Left hindlimb (tissue), 1 donor: ENCODE results near the gene SUSD6.

ENCODE experiments used
- DNase-seq: peaks from one replicate; pipeline ENCODE4 v3.0.0-alpha.2; 2018

SUSD6 gene

DNA sequence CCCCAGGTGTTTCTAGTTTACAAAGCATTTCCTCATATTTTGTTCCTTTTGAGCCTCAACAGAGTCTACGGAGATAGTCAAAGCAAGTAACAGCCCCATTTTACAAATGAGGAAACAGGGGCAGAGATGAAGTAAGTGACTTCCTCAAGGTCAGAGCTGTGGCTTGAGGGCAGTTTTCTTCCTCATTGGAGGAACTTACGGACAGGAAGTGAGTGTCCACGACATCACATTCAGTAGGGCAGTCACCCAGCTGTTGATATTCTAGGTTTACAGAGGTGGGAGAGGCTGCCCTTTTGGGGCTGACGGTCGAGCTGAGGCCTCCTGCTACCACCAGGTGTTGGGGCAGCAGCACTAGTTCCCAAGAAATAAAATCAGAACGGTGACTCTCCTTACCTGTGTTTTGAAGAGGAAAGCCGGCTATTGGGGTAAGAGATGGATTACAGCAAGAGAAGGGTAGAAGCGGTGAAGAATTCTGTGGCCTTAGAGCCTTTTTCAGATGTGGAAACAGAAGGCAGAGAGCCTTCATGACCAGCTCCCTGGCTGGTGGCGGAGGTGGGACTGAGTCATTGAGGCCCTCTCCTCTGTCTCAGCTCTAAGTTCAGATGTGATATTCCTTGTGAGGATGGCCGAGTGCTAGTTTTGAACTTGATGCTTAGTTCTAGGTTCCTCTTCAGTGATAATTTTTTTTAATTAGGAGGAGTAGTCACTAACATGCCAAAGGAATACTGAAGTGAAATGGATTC is 41.7 kb downstream of the SUSD6 start:
- no peak for DNase-seq

DNA sequence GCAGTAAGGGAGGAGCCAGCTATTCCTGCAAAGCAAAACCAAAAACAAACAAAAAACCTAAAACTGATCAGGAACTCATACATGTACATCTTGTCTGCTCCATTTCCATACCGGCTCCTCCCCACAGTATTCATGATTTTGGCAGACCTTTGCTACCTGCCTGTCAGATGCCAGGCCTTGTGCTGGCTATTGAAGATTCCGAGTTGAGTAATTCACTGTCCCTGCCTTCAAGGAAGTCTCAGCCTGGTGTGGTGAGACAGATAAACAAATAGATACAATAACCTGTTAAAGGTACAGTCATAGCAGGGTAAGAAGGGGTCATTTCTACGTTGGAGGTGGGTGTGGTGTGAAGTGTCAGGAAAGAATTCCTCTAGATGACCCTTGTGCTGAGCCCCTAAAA is 42.7 kb downstream of the SUSD6 start:
- no peak for DNase-seq

DNA sequence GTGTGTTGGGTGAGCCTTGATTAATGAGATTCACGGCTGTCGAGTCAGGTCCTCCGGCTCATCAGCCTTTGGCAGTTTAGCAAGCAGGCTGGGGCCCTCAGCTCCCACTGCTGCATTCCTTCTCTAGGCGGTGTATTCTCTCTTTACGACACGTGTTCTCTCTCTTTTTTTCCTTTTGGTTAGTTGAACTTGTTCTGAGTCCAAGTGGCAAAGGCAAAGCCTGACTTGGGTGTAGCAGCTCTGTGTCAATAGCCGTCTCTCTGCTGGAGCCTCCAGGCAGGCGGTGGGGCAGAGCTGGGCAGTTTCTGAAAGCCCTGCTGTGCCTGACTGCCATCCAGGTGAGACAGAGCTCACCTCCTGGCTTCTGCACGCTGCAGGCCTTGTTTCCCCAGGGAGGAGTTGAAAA is 46.6 kb downstream of the SUSD6 start:
- DNase-seq: peak; percentile 63

DNA sequence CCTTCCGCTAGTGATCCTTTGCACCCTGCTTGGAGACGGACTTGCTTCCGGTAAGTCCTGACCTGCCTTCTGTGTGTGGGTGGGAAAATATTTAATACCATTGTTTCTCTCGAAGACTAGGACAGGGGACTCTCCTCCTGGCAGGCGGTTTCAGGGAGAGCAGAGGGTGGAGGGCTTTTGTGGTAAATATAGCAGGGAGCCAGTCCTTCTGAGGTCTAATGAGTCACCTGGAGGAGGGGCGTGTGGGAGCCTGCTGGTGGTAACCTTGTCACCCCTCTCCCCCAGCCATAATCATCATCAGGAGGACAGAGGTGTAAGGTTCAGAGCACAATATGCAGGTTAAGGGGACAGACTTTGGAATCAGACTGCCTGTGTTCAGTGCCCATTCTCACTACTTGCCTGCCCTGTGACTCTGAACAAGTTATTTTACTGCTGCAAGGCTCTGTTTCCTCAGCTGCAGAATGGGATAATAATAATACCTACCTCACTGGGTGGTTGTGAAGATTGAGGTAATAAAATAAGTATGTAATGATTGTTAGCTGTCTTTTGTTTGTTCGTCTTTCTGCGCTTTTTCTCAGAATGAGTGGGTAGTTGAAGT is 47.4 kb downstream of the SUSD6 start:
- no peak for DNase-seq

DNA sequence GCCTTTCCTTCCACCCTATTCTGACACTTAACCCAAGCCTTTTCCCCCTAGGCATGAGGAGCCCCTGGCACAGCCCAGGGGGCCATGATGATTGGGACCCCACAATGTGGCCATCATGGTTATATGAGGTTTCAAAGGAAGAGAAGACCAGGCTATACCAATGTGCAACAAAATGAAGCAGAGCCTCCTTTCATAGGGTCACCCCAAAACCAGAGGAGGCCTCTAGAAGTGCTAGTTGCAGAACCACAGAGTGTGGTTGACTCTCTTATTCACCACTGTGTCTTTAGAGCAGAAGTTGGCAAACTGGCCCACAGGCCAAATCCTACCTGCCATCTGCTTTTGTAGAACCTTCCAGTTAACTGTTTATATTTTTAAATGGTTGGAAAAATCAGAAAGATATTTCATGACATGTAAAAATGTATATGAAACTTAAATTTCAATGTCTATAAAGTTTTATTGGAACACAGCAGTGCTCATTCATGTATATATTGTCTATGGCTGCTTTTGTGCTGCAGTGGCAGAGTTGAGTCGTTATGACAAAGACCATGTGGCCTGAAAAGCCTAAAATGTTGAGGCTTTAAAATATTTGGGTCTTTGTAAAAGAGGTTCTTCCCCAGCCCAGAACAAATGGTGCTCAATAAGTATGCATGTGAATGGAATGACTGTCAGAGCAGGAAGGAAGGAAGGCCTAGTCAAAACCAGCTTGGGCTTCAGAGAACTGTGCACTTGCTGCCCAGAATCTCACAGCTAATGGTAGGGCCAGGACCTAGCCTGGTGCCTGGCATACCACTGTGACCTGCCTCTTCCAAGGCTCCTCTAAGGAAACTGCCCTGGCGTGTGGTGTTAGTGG is 49.2 kb downstream of the SUSD6 start:
- DNase-seq: no peak

DNA sequence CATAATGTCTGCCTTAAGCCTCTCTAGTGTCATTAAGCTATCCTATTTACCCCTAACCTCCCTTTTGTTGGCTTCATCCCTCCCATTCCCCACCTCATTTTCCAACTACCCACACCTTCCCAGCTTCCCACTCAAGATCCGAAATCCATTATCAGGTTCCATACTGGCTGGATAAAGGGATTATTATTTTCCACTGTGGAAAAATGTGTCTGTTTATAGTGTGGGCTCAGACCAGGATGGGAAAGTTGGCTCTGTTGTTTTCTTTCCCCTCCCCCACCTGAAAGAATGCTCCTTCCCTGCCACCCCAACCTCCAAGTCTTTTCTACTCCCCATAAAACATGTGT is 49.8 kb downstream of the SUSD6 start:
- DNase-seq: no peak

DNA sequence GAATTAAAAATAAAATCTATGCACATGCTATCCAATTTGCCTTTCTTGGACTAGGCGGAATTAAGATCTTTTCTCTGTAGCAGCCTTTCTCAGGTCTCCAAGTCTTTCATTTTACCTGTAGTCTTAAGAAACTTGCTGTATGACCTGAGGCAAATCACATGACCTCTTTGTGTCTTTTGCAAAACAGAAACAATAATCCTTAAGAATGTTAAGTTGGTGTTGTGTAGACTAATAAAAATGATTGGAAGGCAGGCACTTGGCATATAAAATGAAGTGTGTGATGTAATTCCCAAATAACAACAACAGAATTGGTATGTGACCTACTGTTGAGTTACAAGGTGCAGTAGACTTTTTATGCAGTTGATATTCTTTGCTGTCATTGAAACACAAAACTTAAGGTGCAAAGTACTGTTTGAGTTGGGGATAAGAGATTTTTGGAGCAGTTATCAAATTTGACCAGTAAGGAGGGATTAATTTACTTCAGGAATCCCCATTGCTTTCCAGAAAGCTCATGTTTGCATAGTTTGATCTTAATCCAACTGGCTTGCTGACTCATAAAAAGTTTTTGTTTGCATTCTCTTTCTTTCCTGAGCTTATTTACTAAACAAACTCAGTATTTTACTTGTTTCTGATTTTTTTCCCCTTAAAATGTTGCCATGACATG is 51.4 kb downstream of the SUSD6 start:
- no peak for DNase-seq

DNA sequence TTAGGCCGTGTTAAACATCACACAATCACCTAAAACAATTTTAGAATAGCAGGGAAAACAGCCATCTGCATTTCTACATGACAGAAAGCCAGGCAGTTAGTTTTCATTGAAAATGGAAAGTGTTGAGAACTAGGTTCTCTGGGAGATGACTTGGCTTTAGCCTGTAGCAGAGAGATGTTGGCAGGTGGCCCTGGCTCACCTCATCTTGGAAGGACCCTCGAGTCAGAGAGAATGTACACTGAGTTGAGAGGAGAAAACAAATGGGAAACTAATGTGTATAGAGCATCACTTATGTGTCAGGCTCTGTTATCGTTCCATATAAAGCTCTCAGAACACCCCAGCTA is 51.9 kb downstream of the SUSD6 start:
- DNase-seq: peak; percentile 89

DNA sequence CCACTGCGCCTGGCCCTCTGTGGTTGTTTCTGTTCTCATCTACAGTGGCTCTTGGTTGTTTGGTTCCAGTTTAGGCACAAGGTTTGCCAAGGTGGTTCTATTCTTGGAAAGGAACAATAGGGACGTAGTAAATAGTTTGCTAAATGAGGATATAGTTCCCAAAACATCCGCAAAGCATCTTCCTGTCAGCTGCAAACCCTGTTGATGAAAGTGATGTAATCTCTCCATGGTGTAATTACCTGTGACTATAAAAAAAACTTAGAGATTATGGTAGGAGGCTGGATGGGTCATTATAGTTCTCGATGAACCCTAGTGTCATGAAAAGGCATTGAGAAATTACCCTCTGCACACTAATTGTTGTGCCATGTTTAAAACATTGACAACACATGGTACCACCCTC is 52.9 kb downstream of the SUSD6 start:
- DNase-seq: no peak

DNA sequence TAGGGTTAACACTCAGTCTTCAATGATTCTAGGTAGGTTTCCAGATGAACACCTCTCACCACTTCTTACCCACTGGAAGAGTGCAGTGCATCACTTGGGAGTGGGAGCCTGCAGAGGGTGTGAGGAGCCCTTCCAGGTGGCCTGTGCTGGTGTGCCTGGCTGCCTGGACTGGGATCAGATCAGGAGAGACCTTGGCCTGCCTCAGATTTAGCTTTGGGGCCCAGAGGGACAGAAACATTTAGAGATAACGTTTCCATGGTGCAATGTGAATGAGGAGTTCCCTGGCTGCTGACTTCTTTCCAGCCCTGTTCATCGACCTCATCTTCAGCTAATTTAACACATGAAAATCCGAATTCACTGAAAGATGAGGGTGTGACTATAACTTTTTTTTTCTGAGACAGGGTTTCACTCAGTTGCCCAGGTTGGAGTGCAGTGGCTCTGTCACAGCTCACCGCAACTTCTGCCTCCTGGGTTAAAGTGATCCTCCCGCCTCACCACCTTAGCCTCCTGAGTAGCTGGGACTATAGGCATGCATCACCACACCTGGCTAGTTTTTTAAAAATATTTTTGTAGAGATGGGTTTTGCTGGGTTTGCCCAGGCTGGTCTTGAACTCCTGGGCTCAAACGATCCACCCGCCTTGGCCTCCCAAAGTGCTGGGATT is 53.6 kb downstream of the SUSD6 start:
- no peak for DNase-seq

DNA sequence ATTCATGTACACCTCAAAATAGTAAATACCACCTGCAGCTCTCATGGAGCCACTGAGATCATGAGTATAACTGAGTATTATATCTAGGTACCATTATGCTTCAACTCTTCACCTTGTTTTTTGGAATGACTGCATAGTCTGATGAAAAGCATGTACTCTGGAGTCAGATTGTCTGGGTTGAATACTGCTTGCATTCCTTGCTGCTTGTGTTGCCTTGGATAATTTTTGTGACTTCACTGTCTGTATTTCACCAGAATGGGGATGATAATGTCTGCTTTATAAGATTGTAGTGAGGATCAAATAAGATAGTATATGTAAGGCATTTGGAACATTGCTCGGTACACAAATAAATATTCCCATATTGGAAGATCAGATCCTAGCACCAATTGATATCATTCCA is 54.2 kb downstream of the SUSD6 start:
- no peak for DNase-seq

DNA sequence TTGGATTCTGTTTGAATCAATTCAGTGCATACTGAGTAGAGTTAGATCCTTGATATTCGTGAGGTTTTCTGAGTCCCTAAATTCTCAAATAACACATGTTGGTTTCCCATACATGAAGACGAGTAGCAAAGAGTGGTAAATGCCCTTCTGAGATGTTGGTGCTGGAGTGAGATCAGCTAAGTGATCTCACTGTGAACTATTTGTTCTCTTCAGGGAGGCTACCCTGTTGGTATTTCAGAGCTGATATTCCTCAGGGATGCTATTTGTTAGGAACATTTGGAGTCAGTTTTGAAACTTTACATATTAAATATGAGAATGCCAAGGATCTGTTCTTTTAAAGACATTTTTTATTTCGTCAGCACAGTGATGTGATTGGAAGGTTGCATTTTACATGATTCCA is 54.7 kb downstream of the SUSD6 start:
- DNase-seq: no peak

DNA sequence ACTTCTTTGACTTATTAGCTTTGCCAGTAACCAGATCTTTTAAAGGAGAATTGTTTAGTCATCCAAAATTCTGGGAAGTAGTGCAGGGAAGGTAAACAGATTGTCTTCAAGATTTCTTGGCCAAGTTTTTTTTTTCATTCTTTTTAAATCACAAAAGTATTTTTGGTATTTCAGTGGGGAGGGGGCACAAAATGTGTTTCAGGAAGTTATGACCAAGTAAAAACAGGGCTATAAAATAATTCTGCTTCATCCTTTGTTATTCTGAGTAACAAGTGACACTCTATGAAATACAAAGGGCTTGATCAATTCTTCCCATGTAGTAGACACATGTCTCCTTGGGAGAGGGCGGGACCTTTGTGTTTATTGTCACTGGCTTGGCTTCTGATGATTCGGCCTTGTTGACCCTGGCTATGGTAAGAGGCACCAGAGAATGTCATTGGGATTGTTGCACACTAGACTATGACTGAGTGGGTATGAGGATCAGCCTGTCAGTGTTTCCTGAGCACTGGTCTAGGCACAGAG is 55.4 kb downstream of the SUSD6 start:
- DNase-seq: no peak

DNA sequence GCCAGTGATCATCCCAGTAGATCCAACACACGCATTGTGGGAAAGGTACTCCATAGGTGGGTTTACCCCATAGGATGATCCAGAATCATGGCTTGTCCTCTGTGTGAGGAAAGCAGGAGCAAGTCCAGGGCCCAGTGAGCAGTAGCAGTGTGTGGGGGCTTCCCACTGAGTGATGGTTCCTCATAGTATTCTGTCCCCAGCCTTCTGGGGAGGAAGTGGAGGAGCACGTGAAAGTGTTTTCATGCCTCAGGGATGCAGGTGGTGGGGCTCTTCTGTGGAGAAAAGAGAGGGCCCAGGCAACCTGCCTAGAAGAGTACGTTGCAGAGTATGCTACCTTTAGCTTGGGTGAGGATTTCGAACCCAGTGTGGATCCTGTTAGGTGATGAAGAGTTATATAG is 56.5 kb downstream of the SUSD6 start:
- DNase-seq: no peak

DNA sequence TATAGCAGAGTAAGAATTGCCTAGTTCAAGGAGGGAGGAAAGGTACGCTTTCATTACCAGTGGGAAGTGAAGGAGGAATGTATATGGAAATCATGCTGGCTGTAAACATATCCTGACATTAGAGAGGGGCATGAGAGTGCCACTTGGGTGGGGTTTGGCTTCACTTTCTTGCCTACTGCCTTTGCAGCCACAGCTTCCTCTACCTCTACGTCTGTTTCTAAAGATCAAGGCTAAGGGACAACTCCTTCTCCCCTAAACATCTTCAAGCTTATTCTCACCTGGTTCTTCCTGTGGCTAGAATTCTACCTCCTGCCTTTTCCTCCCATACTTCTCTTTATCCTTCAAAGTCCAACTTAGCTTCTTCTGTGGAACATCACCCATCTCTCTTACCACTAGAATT is 58.0 kb downstream of the SUSD6 start:
- DNase-seq: no peak

DNA sequence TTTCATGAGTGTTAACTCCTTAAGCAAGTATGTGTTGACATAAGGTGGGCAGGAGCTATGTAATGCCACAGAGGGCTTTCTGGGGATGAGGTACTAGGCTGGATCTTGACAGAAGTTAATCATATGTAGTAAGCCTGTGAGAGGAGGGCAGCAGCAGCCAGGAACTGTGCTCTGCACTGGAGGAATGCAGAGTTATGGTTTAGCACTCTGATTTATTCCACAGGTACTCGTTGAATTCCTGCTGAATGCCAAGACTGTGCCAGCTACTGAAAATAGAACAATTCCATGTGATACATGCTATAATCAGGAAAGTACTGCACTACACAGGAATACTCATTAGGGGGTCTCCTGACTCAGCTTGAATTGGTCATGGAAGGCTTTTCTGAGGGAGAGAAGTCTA is 58.7 kb downstream of the SUSD6 start:
- DNase-seq: no peak

DNA sequence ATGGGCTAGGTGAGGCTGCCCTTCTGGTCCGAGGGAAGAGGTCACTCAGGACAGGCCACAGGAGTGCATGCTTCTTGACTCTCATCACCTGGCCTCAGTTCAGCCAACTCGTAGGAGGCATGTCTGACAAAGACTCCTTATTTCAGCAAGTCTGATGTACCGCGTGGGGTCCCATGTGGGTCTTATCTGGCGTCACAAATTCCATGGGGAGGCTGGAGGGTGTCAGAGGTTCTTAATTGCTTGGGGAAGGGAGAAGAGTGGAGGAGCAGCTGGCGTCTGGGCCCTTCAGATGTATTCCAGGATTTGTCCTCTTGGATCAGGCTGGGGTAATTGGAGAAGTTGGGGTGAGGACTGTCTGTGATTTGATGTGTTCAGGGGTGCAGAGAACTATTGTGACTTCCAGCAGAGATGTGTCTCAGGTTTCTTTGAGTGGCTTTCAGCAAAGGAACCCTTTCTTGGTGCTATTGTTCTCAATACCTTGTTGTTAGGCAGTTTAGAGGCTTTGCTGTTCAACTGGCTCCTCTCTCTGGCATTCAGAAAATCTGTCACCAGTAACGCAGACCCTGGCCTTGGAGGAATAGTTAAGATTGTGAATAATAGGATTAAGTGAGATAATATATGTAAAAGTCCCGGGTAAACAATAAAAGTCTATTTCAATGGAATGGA is 60.1 kb downstream of the SUSD6 start:
- DNase-seq: no peak

DNA sequence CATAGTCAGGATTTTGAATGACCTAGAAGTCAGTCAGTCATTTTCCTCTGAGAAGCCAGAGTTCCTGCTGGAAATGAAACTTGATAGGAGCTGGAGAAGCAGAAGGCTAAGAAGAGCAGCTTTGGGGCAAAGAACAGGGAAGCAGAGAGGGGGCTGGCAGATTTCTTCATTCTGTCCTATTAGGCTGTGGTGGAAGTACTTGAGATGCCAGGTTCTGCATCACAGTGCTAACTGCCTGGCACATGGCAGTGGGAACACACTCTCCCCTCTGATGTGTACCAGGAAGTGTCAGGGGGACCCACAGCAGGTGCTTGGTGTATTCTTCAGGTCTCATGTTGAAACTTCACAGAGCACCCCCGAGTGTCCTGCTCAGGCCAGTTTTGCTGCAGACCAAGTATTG is 61.0 kb downstream of the SUSD6 start:
- DNase-seq: no peak

DNA sequence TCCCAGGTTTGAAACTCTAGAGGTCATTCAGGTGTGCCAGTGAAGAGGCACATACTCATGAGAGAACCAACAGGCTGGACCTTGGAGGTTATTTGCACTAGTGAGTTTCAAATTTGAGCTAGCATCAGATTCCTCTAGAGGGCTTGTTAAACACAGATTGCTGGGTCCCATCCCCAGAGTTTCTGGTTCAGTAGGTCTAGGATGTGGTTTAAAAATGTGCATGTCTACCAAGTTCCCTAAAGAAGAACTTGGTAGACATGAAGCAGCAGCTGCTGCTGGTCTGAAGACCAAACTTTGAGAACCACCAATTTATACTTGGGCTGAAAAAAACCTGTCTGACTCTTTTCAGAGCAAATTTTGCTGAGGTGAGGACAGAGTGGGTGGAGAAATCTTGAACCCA is 61.7 kb downstream of the SUSD6 start:
- DNase-seq: no peak

DNA sequence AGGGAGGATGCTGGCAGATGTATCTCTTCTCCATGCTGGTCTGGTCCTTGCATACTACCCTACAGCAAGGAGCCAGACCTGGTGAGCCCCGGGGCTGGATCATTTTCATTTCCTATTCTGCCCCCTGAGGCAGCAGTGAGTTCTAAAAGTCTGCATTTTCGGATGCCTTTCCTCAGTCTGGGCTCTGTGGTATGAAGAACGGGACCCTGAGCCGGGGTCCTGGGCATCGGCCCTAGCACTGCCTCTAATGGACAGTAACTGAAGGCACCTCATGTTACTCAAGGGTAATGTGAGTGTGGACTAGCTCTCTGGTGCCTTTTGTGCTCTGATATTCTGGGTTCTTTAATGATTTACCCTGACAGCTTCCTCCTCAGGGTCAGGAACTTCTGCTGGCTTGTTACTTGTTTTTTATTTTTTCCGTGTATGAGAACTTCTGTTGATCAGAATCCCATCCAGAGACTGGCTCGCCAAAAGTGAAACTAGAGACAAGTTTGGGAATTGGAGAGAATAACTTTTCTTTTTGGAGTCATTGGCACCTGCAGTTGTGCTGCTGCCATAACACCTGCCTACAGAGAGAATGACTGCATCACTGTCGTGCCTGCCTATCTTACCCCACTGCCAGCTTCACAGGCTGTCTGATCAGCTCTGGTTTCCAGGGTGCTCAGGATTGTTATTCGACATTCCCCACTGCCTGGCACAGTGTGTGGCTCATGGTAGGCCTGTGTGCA is 62.3 kb downstream of the SUSD6 start:
- no peak for DNase-seq

DNA sequence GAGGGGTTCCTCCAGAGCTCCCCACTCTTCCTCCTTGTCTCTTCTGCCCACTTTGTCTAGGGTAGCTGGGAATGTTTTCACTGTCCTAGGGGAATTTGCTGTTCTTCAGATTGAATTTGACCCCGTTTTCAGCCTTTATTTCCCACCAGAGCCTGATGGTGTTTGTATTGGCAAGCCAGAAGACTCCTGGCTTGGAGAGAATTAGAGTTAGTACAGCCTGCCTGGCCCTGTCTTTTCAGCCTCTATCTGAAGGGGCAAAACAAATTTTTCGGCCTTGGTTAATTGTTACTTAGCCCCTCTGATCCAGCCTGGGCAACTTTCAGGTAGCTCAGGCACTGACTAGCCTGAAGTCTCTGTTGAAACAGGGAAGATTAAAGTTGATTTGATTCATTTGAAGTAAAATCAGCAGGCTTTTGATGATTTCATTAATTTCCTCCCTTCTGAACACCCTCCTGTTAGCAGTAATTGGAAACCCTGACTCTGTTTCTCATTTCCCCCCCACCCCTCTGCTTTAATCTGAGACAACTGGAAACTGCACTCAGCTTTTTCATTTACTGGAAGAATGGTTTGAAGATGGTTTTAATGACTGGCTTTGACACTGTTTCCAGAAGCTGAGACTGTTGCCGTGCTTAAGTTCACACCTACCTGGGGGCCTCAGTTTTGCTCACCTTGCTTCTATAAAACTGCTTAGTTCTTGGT is 63.3 kb downstream of the SUSD6 start:
- no peak for DNase-seq
